Measurements from ENCODE around the gene SANBR.

Gene SANBR

DNA sequence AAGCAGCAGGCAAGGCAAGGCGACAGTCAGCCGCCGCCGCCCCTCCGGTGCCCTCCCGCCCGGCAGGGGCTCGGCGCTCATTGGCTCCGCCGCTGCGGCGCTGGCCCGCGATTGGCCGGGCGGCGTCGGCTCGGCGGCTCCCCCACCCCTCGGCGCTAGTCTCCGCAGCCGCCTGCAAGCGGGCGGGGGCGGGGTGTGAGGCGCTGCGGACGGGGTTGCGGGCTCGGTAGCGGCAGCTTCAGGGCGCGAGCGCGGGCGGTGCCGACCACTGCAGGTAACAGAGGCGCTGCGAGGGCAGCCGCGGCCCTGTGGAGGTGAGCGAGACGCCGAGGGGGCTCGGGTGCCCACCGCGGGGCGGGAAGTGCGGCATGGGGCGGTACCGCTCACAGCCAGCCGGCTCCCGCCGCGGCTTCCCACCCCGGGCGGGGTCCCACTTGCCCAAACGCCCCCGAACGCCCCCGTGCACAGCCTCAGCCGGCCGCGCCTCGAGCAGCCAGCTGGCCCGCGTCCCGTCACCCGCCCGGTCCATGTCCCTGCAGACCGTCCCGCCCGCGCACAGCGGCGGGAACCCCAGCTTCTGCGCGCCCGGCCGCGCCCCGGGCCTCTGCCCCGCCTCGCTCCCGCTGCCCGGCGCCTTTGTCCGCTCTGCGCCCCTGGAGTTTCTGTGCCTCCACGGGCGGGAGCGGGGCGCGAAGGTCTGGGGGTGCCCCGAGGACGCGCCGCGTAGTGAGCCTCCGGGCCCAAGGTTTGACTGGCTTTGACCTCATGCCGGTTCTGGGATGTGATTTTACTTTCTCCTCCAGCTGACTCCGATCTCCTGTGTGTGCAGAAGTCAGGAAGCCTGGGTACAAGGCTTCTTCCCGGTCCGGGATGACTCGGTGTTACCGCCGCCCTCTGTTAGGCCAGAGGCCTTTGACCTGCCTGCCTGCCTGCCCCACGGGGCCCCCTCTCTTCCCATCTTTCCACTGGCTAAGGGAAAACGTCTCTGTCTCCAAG is at the start of gene SANBR:
Gene SANBR, plus strand, starts transcription at position 158 of the 996 bp plus-strand sequence. CDS start 4,480 bp downstream, outside the sequence.
- Mint-ChIP-seq H3K27me3 (ENCODE audit: low read depth, poor library complexity) (no peaks in the 10 kb centered on the region), H3K4me3 (peak within 1 kb of the TSS; percentile 99), H3K27ac (peak within 1 kb of the TSS; percentile 98), H3K36me3 (ENCODE audit: low read depth) (peaks cover 19% of the 10 kb centered on the region), H3K4me1 (peaks cover 24% of the 10 kb centered on the region), H3K9me3 (no peaks in the 10 kb centered on the region)
- DNase-seq: peak; percentile 90
- TF ChIP-seq, protein P1, sequence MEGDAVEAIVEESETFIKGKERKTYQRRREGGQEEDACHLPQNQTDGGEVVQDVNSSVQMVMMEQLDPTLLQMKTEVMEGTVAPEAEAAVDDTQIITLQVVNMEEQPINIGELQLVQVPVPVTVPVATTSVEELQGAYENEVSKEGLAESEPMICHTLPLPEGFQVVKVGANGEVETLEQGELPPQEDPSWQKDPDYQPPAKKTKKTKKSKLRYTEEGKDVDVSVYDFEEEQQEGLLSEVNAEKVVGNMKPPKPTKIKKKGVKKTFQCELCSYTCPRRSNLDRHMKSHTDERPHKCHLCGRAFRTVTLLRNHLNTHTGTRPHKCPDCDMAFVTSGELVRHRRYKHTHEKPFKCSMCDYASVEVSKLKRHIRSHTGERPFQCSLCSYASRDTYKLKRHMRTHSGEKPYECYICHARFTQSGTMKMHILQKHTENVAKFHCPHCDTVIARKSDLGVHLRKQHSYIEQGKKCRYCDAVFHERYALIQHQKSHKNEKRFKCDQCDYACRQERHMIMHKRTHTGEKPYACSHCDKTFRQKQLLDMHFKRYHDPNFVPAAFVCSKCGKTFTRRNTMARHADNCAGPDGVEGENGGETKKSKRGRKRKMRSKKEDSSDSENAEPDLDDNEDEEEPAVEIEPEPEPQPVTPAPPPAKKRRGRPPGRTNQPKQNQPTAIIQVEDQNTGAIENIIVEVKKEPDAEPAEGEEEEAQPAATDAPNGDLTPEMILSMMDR (IDR thresholded peaks at IDR 0.05): no peak

GRCh38 chr2:61015976-61016375 is 49.7 kb upstream of the SANBR start:
- Mint-ChIP-seq H3K4me1 (peaks cover 33% of the 10 kb centered on the region), H3K27ac (no peak overlapping the region)
- DNase-seq: no peak

DNA sequence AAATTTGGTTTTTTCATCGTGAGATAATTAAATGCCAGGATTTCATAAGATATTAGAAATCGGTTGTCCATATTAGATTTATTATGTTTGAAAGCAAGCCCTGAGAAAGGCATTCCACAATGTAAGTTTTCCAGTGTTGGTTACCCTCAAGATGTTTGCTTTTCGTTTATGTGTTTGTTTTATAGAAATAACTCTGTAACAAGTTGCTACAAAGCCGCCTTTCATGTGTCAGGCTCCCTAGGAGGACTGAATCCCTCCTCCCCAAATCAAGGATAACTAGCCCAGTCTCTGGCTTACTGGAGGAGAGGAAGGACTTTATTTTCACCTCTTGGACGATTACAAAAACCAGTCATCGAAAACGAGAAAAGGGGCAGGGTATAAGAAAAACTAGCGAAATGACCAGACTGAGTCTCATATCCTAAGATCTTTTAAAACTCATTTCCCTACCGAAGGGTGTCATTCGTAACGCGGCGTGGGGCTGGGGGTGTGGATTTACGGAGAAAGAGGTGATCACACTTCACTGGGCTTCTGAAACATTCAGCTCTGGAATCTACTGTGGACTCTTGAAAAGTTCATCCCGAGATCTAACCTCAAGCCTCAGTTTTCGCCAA is 49.2 kb upstream of the SANBR start:
- peak overlapping the region; percentile 100 for H3K4me3 Mint-ChIP-seq
- TF ChIP-seq, protein P1 (IDR thresholded peaks at IDR 0.05): no peak
- peaks cover 20% of the 10 kb centered on the region for H3K36me3 Mint-ChIP-seq (ENCODE audit: low read depth)
- peaks cover 18% of the 10 kb centered on the region for H3K9me3 Mint-ChIP-seq
- peak overlapping the region; percentile 76 for H3K27ac Mint-ChIP-seq
- peaks cover 33% of the 10 kb centered on the region for H3K4me1 Mint-ChIP-seq
- H3K27me3 Mint-ChIP-seq (ENCODE audit: low read depth, poor library complexity): no peaks in the 10 kb centered on the region
- DNase-seq: no peak

More at GRCh38 chr2:61015976-61016375, 49.7 kb upstream of the SANBR start:
- Mint-ChIP-seq H3K27me3 (ENCODE audit: low read depth, poor library complexity) (no peaks in the 10 kb centered on the region), H3K36me3 (ENCODE audit: low read depth) (peaks cover 15% of the 10 kb centered on the region), H3K9me3 (peaks cover 12% of the 10 kb centered on the region), H3K4me3 (peak overlapping the region; percentile 100)
- TF ChIP-seq, protein P1 (IDR thresholded peaks at IDR 0.05): no peak

GRCh38 chr2:61017003-61017555 is 48.6 kb upstream of the SANBR start:
- Mint-ChIP-seq H3K27me3 (ENCODE audit: low read depth, poor library complexity) (no peaks in the 10 kb centered on the region), H3K36me3 (ENCODE audit: low read depth) (peaks cover 26% of the 10 kb centered on the region), H3K27ac (peak overlapping the region; percentile 98), H3K4me1 (peaks cover 33% of the 10 kb centered on the region), H3K4me3 (peak overlapping the region; percentile 100), H3K9me3 (peaks cover 23% of the 10 kb centered on the region)
- peak; percentile 57 for DNase-seq
- TF ChIP-seq, protein P1 (IDR thresholded peaks at IDR 0.05): no peak

DNA sequence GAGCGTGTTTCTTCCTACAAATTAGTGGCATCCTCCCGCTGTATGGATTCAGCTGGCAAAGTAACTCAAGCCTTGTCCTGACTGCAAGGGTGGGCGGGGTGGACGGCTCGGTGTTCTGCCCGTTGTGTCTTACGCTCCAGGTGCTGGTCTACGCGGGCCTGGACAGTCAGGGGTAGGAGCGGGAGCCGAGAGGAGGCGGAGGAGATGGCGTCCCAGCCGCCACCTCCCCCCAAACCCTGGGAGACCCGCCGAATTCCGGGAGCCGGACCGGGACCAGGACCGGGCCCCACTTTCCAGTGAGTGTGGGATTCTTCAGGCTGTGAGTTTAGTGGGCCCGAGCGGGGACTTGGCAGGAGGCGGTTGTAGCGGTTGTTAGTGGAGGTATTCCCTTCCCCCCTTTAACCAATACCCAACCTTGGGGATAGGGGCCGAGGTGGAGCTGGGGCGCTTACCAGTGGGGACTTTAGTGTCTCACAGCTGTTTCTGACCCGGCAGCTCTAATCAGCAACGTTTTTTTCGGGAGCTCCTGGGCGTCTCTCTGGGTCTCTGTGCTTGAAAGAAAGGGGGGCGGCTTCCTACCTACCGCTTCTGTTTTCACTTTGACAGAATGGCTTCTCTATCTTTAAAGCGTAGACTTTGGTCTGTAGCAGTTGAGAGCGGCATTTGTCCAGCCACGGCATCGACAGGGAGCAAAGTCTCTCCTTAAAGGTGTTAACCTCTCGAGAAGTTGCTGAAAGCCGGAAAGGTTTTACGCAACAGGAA is 47.9 kb upstream of the SANBR start, which contains the start of the genes PEX13 and PUS10:
Gene PEX13, plus strand, starts transcription at position 165 of the 762 bp plus-strand sequence. Its CDS starts 40 bp downstream, at position 205.
Gene PUS10, minus strand, starts transcription at position 700 of the 762 bp plus-strand sequence. CDS start 6,365 bp downstream, outside the sequence.
- H3K4me1 Mint-ChIP-seq: peaks cover 33% of the 10 kb centered on the region
- H3K36me3 Mint-ChIP-seq (ENCODE audit: low read depth): peaks cover 33% of the 10 kb centered on the region
- H3K4me3 Mint-ChIP-seq: peak within 1 kb of the TSS; percentile 100
- peaks cover 30% of the 10 kb centered on the region for H3K9me3 Mint-ChIP-seq
- TF ChIP-seq, protein P1 (IDR thresholded peaks at IDR 0.05): no peak
- no peaks in the 10 kb centered on the region for H3K27me3 Mint-ChIP-seq (ENCODE audit: low read depth, poor library complexity)
- DNase-seq: peak; percentile 69
- H3K27ac Mint-ChIP-seq: peak within 1 kb of the TSS; percentile 98

All from nephron progenitor cell (in vitro differentiated cells).